Tibial nerve (tissue), 3 donors: ENCODE data around the gene FBLN7.

Experiments
- POLR2A ChIP-seq, 2 donors: fragments of 450-650 bp; IDR thresholded peaks; one replicate each; pipeline ENCODE4 v1.6.1; 2017; ENCODE audit warnings: antibody characterized with exemption in 2 of 2, mild to moderate bottlenecking in 2 of 2, moderate library complexity in 2 of 2
- TF ChIP-seq, protein P1 (sequence below), 5 experiments: fragments of 200-600 bp in 3 of 5; fragments of 450-650 bp in 2 of 5; sonication (generic) in 3 of 5; IDR thresholded peaks; one replicate each; pipeline ENCODE4 v1.5.1; 2016 to 2019; ENCODE audit warnings: antibody characterized with exemption in 5 of 5, mild to moderate bottlenecking in 3 of 5, moderate library complexity in 2 of 5

- TF ChIP-seq, protein P1, sequence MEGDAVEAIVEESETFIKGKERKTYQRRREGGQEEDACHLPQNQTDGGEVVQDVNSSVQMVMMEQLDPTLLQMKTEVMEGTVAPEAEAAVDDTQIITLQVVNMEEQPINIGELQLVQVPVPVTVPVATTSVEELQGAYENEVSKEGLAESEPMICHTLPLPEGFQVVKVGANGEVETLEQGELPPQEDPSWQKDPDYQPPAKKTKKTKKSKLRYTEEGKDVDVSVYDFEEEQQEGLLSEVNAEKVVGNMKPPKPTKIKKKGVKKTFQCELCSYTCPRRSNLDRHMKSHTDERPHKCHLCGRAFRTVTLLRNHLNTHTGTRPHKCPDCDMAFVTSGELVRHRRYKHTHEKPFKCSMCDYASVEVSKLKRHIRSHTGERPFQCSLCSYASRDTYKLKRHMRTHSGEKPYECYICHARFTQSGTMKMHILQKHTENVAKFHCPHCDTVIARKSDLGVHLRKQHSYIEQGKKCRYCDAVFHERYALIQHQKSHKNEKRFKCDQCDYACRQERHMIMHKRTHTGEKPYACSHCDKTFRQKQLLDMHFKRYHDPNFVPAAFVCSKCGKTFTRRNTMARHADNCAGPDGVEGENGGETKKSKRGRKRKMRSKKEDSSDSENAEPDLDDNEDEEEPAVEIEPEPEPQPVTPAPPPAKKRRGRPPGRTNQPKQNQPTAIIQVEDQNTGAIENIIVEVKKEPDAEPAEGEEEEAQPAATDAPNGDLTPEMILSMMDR (IDR thresholded peaks at IDR 0.05) = no peak
- TF ChIP-seq POLR2A (IDR thresholded peaks at IDR 0.05) = no peak
Observed at GRCh38 chr2:112093216-112093615, 45.0 kb upstream of the FBLN7 start.
